ENCODE results near the gene EPB41L3. TPM values are rescaled to one million over a fixed set of nuclear protein-coding genes. Genes with fewer than 3 reads are reported as not detected.

The EPB41L3 gene
- total and polyA plus RNA-seq, 5 donors = 8.7 to 23.7 (median 20.8) TPM

DNA sequence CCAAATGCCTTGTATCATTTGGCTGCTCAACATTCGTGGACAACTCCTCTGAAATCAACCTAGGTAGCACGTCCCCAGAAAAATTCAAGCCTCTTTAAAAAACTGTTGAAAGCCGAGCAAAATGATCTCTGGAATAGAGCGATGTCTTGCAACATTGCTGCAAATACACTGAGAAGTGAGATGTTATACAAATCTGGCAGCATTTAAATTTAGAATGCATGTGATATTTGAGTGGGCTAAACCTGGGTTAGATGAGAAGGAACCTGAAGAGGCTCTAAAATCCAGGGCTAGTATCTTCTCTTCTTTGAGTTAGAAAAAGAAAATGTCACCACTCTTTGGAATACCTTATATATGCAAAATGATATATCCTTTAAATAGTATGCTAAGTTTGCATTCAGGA lies 166.8 kb downstream of the EPB41L3 start:
- no peak for ATAC-seq
- Histone ChIP-seq H3K27me3 (ENCODE audit: control insufficient read depth, insufficient read depth) (no peaks in the 10 kb centered on the region), H3K27ac (ENCODE audit: low read length) (no peak overlapping the region), H3K9me3 (ENCODE audit: control insufficient read depth, low read length) (no peaks in the 10 kb centered on the region), H3K4me3 (ENCODE audit: low read length) (no peak overlapping the region), H3K4me1 (ENCODE audit: control insufficient read depth, insufficient read depth, low read length) (no peaks in the 10 kb centered on the region)
- 84% methylated on average over 4 of the region's 4 CpGs for WGBS
- intact Hi-C loops (cut with DNase I) = no loop called here
- no peak for DNase-seq

DNA sequence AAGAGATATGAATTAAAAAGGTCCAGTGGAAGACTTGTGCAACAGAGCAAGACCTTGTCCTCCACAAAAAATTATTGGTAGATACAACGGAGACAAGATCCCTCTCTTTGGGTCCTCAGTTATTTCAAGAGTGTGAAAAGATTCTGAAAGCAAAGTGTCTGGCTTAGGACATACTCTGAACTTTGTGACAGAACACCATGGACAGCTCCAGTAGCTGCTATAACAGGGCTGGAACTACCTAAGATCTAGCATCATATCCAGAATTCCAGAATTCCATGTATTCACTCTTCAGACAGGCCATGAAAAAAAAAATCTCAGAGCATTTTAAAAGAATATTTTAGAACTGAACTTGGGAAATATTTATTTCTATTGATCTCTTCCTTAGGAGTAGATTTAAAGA lies 173.5 kb downstream of the EPB41L3 start:
- 71% methylated on average over 1 of the region's 1 CpG for WGBS
- intact Hi-C loops (cut with DNase I) = no loop called here

DNA sequence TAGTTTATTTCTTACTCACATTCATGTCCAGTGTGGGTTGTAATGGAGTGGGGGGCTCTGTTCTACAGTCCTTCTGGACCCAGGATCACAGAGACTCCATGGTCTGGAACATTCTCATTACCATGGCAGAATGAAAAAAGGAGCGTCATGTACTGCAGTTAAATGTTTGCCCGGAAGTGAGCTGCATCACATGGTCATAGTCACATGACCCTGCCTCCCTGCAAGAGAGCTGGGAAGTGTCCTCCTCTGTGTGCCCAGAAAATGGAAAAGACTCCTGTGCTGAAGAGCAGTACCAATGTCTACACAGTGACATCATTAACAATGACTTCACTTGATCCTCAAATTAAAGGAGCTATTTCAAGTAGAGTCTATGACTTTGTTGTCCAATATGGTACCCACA lies 174.3 kb downstream of the EPB41L3 start:
- DNase-seq (no peak), ATAC-seq (no peak)
- Histone ChIP-seq H3K4me3 (ENCODE audit: low read length) (no peak overlapping the region), H3K4me1 (ENCODE audit: control insufficient read depth, insufficient read depth, low read length) (no peaks in the 10 kb centered on the region), H3K27me3 (ENCODE audit: control insufficient read depth, insufficient read depth) (no peaks in the 10 kb centered on the region), H3K27ac (ENCODE audit: low read length) (no peak overlapping the region), H3K9me3 (ENCODE audit: control insufficient read depth, low read length) (no peaks in the 10 kb centered on the region)
- intact Hi-C loops (cut with DNase I) = no loop called here
- 83% methylated on average over 2 of the region's 2 CpGs for WGBS

More for the DNA sequence above, 173.5 kb downstream of the EPB41L3 start:
- Histone ChIP-seq H3K27me3 (ENCODE audit: control insufficient read depth, insufficient read depth) (no peaks in the 10 kb centered on the region), H3K4me3 (ENCODE audit: low read length) (no peak overlapping the region), H3K27ac (ENCODE audit: low read length) (no peak overlapping the region), H3K9me3 (ENCODE audit: control insufficient read depth, low read length) (no peaks in the 10 kb centered on the region), H3K4me1 (ENCODE audit: control insufficient read depth, insufficient read depth, low read length) (no peaks in the 10 kb centered on the region)
- ATAC-seq = no peak
- no peak for DNase-seq

DNA sequence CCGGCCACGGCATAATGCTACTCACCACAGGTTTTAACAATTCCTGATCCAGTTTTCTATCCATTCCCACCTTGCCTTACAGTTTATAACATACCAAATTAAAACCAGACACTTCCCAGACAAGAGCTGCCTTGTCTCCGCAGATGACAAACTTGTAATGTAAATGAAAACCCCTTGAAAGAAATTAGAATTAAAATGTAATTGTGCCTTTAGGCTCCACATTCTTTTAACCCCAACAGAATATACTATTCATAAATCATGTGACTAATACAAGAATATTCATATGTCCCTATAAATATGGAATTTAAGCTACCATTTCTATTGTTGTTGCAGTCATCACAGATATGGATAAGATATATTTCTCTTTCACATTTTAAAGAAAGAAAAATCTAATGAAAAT lies 178.4 kb downstream of the EPB41L3 start:
- Histone ChIP-seq H3K4me1 (ENCODE audit: control insufficient read depth, insufficient read depth, low read length) (no peaks in the 10 kb centered on the region), H3K4me3 (ENCODE audit: low read length) (no peak overlapping the region), H3K9me3 (ENCODE audit: control insufficient read depth, low read length) (no peaks in the 10 kb centered on the region), H3K27me3 (ENCODE audit: control insufficient read depth, insufficient read depth) (no peaks in the 10 kb centered on the region), H3K27ac (ENCODE audit: low read length) (no peak overlapping the region)
- intact Hi-C loops (cut with DNase I) = no loop called here
- WGBS = 73% methylated on average over 3 of the region's 3 CpGs
- ATAC-seq (no peak), DNase-seq (no peak)

DNA sequence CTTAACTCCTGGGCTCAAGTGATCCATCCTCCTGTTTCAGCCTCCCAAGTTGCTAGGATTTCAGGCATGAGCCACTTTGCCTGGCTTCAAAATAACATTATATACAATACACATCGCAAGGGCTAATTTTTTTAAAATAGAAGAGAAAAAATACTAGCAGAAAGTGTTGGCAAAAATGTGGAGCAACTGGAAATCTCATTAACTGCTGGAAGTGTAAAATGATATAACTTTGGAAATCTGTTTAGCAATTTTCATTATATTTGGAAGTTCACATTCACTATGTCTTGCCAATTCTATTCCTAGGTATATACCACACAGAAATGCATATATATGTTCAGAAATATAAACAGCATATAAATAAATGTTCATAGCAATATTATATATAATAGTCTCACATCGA lies 193.2 kb downstream of the EPB41L3 start:
- DNase-seq = no peak
- Histone ChIP-seq H3K4me3 (ENCODE audit: low read length) (no peak overlapping the region), H3K9me3 (ENCODE audit: control insufficient read depth, low read length) (no peaks in the 10 kb centered on the region), H3K4me1 (ENCODE audit: control insufficient read depth, insufficient read depth, low read length) (no peaks in the 10 kb centered on the region), H3K27ac (ENCODE audit: low read length) (no peak overlapping the region), H3K27me3 (ENCODE audit: control insufficient read depth, insufficient read depth) (no peaks in the 10 kb centered on the region)
- no peak for ATAC-seq
- intact Hi-C loops (cut with DNase I) = no loop called here
- 89% methylated on average over 2 of the region's 2 CpGs for WGBS

Other genes starting within 250 kb of the EPB41L3 start
- gene ZBTB14, start 248.3 kb downstream of the EPB41L3 start, total RNA-seq = 10 to 100 TPM in 1 of 4 donors, 1 to 10 TPM in 3; 8.2 to 10.2 (median 9.6) TPM
- gene ZBTB14, start 248.3 kb downstream of the EPB41L3 start, polyA plus RNA-seq = 3.3 TPM

Measured in right cardiac atrium (tissue), 5 donors.